ENCODE data around the gene CDK10. TPM values are rescaled to one million over a fixed set of nuclear protein-coding genes. Genes with fewer than 3 reads are reported as not detected.

Gene CDK10
- total and polyA plus RNA-seq, 10 of the 15 experiments (the other 5 are each of a cell fraction or from before 2014, with no cell fraction given), result 1.5 to 58.7 (median 36.0) TPM

- TF ChIP-seq NBN (IDR thresholded peaks at IDR 0.05) (no peak), SMC3 (IDR thresholded peaks at IDR 0.05; ENCODE audit: borderline replicate concordance, low read length) (no peak)
Observed at GRCh38 chr16:89695875-89696669, 9.6 kb downstream of the CDK10 start (continued).

DNA sequence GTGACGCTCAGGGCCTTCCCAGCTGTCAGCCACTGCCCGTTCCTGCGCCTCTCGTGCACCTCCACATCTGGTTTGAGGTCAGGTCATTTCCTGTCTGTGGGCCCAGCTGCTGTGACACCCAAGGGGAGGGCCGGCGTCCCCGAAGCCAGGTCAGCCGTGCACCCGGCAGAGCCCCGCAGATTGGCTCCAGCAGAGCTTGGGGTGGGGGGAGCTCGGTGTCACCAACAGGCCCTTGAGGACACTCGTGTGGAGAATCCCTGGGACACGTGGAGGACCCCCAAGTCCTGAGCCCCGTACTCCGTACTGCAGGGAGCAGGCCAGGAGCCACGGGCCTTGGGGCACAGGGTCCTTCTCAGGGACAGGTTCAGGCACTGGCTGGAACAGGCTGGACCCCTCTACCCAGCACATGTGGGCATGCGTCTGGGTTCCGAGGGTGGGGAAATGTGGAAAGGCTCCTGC, 10.2 kb downstream of the CDK10 start:
- RAD21 ChIA-PET (ENCODE audit: unreplicated experiment), result no interaction called here
- H3K27ac ChIP-seq (ENCODE audit: control insufficient read depth, insufficient read depth), result no peak overlapping the region
- intact Hi-C loops (cut with micrococcal nuclease; ENCODE audit: unreplicated experiment), result no loop called here
- no peak overlapping the region for H3K4me3 ChIP-seq
- DNase-seq (ENCODE audit: low read depth, low spot score) (no peak), FAIRE-seq (peak; percentile 38), ATAC-seq (peak; percentile 15)
- no peaks in the 10 kb centered on the region; the same call in 1 of the 2 replicates for H4K20me1 ChIP-seq (ENCODE audit: control insufficient read depth, insufficient read depth)
- SMC1A ChIA-PET (ENCODE audit: uncharacterized antibody, unreplicated experiment), result no interaction called here
- peaks cover 19% of the 10 kb centered on the region for H3K4me1 ChIP-seq (ENCODE audit: control insufficient read depth, insufficient read depth, low read length)
- 27% methylated on average over 18 of the region's 18 CpGs for WGBS (ENCODE audit: insufficient coverage, insufficient replicate concordance, low lambda C conversion rate, missing lambda C conversion rate)
- peaks cover 0 to 12% of the 10 kb centered on the region in 2 experiments; a peak in 3 of 4 replicates for H3K36me3 ChIP-seq (ENCODE audit: control insufficient read depth in 2 of 2, insufficient read depth in 2 of 2, low read length in 1 of 2)
- POLR2A ChIA-PET, result interaction anchor here (1.4 to 1.5 kb wide), 2 partner anchors 8 to 10 kb away, joined by 3 to 4 read pairs; partner anchors contain the start of gene CDK10
- H3K27me3 ChIP-seq (replicated peaks in 1 of 2; ENCODE audit: control insufficient read depth in 2 of 2, insufficient read depth in 2 of 2, low read length in 1 of 2), result no peaks in the 10 kb centered on the region
- no TSS peak for BruUV-seq (replicated peaks)
- no peak overlapping the region for H3K9ac ChIP-seq (ENCODE audit: control insufficient read depth, insufficient read depth, low read length)
- no peak overlapping the region for H2AFZ ChIP-seq (ENCODE audit: control insufficient read depth, low read depth, low read length)
- H3K4me2 ChIP-seq (ENCODE audit: control insufficient read depth, insufficient read depth), result peak overlapping the region; percentile 27; the same call in 1 of the 2 replicates
- H3K79me2 ChIP-seq (ENCODE audit: control insufficient read depth, insufficient read depth, low read length), result no peaks in the 10 kb centered on the region
- H3K9me3 ChIP-seq (replicated peaks; ENCODE audit: control insufficient read depth, insufficient read depth, low read length), result no peaks in the 10 kb centered on the region
- in situ Hi-C loops (cut with MboI), result no loop called here
- CTCF ChIA-PET, result interaction anchor here (0.8 to 1.2 kb wide), 2 partner anchors 38 to 96 kb away, joined by 3 read pairs; no protein-coding TSS in a partner anchor
- TF ChIP-seq RUNX3 (IDR thresholded peaks at IDR 0.05; ENCODE audit: low read length) (peak; percentile 78), HDAC6 (IDR thresholded peaks at IDR 0.05; ENCODE audit: unreplicated experiment) (no peak), BHLHE40 (IDR thresholded peaks at IDR 0.05; ENCODE audit: borderline replicate concordance in 1 of 2, low read depth in 2 of 2, low read length in 1 of 2) (peak; percentile 82 to 88), NFXL1 (IDR thresholded peaks at IDR 0.05; ENCODE audit: borderline replicate concordance) (no peak), NR2F1 (conservative IDR thresholded peaks at IDR 0.05) (peak; percentile 70), JUND (IDR thresholded peaks at IDR 0.05; ENCODE audit: low read depth, low read length) (no peak), SMC3 (IDR thresholded peaks at IDR 0.05; ENCODE audit: borderline replicate concordance, low read length) (no peak), GABPA (IDR thresholded peaks at IDR 0.05; ENCODE audit: low read depth) (no peak), CREB1 (IDR thresholded peaks at IDR 0.05; ENCODE audit: low read depth) (0 out of 2 replicates have a peak, but pooled peaks have one; percentile 28), POLR2A (IDR thresholded peaks at IDR 0.05; ENCODE audit: low read depth, low read length) (peak; percentile 52), DPF2 (IDR thresholded peaks at IDR 0.05) (0 out of 2 replicates have a peak, but pooled peaks have one; percentile 26)
- TF ChIP-seq, protein P1, sequence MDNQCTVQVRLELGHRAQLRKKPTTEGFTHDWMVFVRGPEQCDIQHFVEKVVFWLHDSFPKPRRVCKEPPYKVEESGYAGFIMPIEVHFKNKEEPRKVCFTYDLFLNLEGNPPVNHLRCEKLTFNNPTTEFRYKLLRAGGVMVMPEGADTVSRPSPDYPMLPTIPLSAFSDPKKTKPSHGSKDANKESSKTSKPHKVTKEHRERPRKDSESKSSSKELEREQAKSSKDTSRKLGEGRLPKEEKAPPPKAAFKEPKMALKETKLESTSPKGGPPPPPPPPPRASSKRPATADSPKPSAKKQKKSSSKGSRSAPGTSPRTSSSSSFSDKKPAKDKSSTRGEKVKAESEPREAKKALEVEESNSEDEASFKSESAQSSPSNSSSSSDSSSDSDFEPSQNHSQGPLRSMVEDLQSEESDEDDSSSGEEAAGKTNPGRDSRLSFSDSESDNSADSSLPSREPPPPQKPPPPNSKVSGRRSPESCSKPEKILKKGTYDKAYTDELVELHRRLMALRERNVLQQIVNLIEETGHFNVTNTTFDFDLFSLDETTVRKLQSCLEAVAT (IDR thresholded peaks at IDR 0.05), result no peak
- TF ChIP-seq, protein P2, sequence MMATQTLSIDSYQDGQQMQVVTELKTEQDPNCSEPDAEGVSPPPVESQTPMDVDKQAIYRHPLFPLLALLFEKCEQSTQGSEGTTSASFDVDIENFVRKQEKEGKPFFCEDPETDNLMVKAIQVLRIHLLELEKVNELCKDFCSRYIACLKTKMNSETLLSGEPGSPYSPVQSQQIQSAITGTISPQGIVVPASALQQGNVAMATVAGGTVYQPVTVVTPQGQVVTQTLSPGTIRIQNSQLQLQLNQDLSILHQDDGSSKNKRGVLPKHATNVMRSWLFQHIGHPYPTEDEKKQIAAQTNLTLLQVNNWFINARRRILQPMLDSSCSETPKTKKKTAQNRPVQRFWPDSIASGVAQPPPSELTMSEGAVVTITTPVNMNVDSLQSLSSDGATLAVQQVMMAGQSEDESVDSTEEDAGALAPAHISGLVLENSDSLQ (IDR thresholded peaks at IDR 0.05), result 0 out of 2 replicates have a peak, but pooled peaks have one; percentile 14
- TF ChIP-seq, protein P3, sequence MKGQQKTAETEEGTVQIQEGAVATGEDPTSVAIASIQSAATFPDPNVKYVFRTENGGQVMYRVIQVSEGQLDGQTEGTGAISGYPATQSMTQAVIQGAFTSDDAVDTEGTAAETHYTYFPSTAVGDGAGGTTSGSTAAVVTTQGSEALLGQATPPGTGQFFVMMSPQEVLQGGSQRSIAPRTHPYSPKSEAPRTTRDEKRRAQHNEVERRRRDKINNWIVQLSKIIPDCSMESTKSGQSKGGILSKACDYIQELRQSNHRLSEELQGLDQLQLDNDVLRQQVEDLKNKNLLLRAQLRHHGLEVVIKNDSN (IDR thresholded peaks at IDR 0.05; ENCODE audit: borderline replicate concordance, extremely low read length, insufficient read depth, low read depth, low read length), result no peak
